Nephron progenitor cell (in vitro differentiated cells): Measurements from ENCODE around the gene HTT.

Source experiments
- DNase-seq: peaks from one replicate; pipeline ENCODE4 v3.0.0; 2021
- H3K27ac Mint-ChIP-seq: 2 replicates; pipeline ENCODE4 v1.8.0; 2021; ENCODE audit warnings: mild to moderate bottlenecking, moderate library complexity, mixed read lengths
- H3K27me3 Mint-ChIP-seq: 2 replicates; pipeline ENCODE4 v1.8.0; 2021; ENCODE audit warnings: mild to moderate bottlenecking, low read depth, mixed read lengths; ENCODE audit not compliant: poor library complexity
- H3K36me3 Mint-ChIP-seq: 2 replicates; pipeline ENCODE4 v1.8.0; 2021; ENCODE audit warnings: low read depth, mixed read lengths
- H3K4me1 Mint-ChIP-seq: 2 replicates; pipeline ENCODE4 v1.8.0; 2021; ENCODE audit warnings: mixed read lengths
- H3K4me3 Mint-ChIP-seq: 2 replicates; pipeline ENCODE4 v1.8.0; 2021; ENCODE audit warnings: mild to moderate bottlenecking, moderate library complexity, mixed read lengths
- H3K9me3 Mint-ChIP-seq: 2 replicates; pipeline ENCODE4 v1.8.0; 2021; ENCODE audit warnings: mild to moderate bottlenecking, moderate library complexity, mixed read lengths
- CTCF ChIP-seq: fragments of 200-600 bp; sonication (generic); IDR thresholded peaks from 2 replicates; pipeline ENCODE4 v1.5.0; 2021; ENCODE audit warnings: antibody characterized with exemption

The HTT gene

GRCh38 chr4:3054169-3054759 is 20.2 kb upstream of the HTT start:
- H3K27ac Mint-ChIP-seq: no peak overlapping the region
- no peak for DNase-seq
- peaks cover 11% of the 10 kb centered on the region for H3K27me3 Mint-ChIP-seq
- H3K36me3 Mint-ChIP-seq: peaks cover 6% of the 10 kb centered on the region
- peaks cover 52% of the 10 kb centered on the region for H3K9me3 Mint-ChIP-seq
- TF ChIP-seq CTCF: no peak
- no peak overlapping the region for H3K4me3 Mint-ChIP-seq
- no peaks in the 10 kb centered on the region for H3K4me1 Mint-ChIP-seq

GRCh38 chr4:3059943-3060342 is 14.5 kb upstream of the HTT start:
- Mint-ChIP-seq H3K27ac (no peak overlapping the region), H3K4me3 (no peak overlapping the region), H3K36me3 (no peaks in the 10 kb centered on the region), H3K27me3 (peaks cover 16% of the 10 kb centered on the region), H3K4me1 (no peaks in the 10 kb centered on the region), H3K9me3 (peaks cover 33% of the 10 kb centered on the region)
- TF ChIP-seq CTCF: no peak
- DNase-seq: no peak

GRCh38 chr4:3060946-3061345 is 13.5 kb upstream of the HTT start:
- Mint-ChIP-seq H3K9me3 (peaks cover 30% of the 10 kb centered on the region), H3K4me3 (no peak overlapping the region), H3K27me3 (peaks cover 16% of the 10 kb centered on the region), H3K4me1 (no peaks in the 10 kb centered on the region), H3K36me3 (no peaks in the 10 kb centered on the region), H3K27ac (no peak overlapping the region)
- no peak for DNase-seq
- TF ChIP-seq CTCF: no peak

- no peaks in the 10 kb centered on the region for H3K36me3 Mint-ChIP-seq
- peaks cover 20% of the 10 kb centered on the region for H3K27me3 Mint-ChIP-seq
- H3K4me1 Mint-ChIP-seq: peaks cover 3% of the 10 kb centered on the region
- H3K27ac Mint-ChIP-seq: no peak overlapping the region
- no peak for TF ChIP-seq CTCF
- no peak overlapping the region for H3K4me3 Mint-ChIP-seq
- DNase-seq: no peak
- peaks cover 20% of the 10 kb centered on the region for H3K9me3 Mint-ChIP-seq
Measured at GRCh38 chr4:3062471-3062870, 12.0 kb upstream of the HTT start.

- no peak overlapping the region for H3K27ac Mint-ChIP-seq
- peaks cover 33% of the 10 kb centered on the region for H3K27me3 Mint-ChIP-seq
- TF ChIP-seq CTCF: no peak
- no peak overlapping the region for H3K4me3 Mint-ChIP-seq
- DNase-seq: no peak
- H3K4me1 Mint-ChIP-seq: peaks cover 9% of the 10 kb centered on the region
- H3K36me3 Mint-ChIP-seq: no peaks in the 10 kb centered on the region
- peaks cover 16% of the 10 kb centered on the region for H3K9me3 Mint-ChIP-seq
Measured at GRCh38 chr4:3065551-3065950, 8.9 kb upstream of the HTT start.

GRCh38 chr4:3066836-3067400 is 7.6 kb upstream of the HTT start:
- peaks cover 13% of the 10 kb centered on the region for H3K9me3 Mint-ChIP-seq
- H3K27ac Mint-ChIP-seq: no peak overlapping the region
- TF ChIP-seq CTCF: no peak
- no peaks in the 10 kb centered on the region for H3K36me3 Mint-ChIP-seq
- H3K4me3 Mint-ChIP-seq: no peak overlapping the region
- DNase-seq: no peak
- H3K4me1 Mint-ChIP-seq: peaks cover 12% of the 10 kb centered on the region
- H3K27me3 Mint-ChIP-seq: peaks cover 29% of the 10 kb centered on the region
